ENCODE measurements around the gene TEX22.

DNA sequence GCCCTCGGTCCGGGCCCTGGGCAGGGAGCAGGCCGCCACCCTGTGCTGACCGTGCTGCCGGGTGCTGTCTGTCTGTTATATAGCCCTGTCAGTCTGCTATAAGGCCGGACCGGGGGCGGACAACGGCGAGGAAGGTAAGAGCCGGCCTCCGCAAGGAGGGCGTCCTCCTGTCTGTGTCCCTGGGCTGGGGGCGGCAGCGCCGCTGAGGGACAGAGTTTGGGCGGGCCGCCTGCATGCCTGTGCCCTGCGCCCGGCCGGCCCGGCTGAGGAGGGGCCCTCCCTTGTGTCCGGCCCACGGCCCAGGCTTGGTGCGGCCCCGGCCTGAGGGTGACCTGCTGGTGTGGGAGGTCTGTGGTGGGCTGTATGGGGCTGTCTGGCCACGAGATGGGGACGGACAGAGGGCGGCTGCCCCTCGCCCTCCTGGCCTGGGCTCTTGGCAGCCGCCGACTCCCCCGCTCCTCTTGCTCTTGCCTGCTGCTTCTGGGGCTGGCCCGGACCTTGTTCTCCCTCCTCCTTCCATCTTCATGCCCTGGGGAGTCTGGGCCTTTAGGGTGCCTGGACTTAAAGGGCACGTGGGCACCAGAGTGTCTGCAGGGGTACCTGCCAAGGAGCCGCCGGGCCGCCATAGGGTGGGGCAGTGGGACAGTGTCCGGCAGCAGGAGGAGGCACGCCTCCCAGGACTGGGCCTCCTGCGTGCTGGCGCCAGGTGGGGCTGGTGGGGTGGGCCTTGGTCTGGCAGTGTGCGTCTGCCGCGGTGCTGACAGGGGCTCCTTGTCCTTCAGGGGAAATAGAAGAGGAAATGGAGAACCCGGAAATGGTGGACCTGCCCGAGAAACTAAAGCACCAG lies 51.2 kb downstream of the TEX22 start:
- TF ChIP-seq, protein P1, sequence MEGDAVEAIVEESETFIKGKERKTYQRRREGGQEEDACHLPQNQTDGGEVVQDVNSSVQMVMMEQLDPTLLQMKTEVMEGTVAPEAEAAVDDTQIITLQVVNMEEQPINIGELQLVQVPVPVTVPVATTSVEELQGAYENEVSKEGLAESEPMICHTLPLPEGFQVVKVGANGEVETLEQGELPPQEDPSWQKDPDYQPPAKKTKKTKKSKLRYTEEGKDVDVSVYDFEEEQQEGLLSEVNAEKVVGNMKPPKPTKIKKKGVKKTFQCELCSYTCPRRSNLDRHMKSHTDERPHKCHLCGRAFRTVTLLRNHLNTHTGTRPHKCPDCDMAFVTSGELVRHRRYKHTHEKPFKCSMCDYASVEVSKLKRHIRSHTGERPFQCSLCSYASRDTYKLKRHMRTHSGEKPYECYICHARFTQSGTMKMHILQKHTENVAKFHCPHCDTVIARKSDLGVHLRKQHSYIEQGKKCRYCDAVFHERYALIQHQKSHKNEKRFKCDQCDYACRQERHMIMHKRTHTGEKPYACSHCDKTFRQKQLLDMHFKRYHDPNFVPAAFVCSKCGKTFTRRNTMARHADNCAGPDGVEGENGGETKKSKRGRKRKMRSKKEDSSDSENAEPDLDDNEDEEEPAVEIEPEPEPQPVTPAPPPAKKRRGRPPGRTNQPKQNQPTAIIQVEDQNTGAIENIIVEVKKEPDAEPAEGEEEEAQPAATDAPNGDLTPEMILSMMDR (IDR thresholded peaks at IDR 0.05): no peak
- TF ChIP-seq POLR2A (IDR thresholded peaks at IDR 0.05): no peak

All from Peyer's patch (tissue), 4 donors.